GM12878 (cell line): ENCODE results near the gene LARGE1. TPM values are rescaled to one million over a fixed set of nuclear protein-coding genes. Genes with fewer than 3 reads are reported as not detected.

Source experiments
- ATAC-seq: fragments of 200-7000 bp; cut with Tn5 transposase; 3 replicates; pipeline ENCODE4 v1.9.1; 2020; ENCODE audit warnings: mild to moderate bottlenecking, moderate library complexity
- BruUV-seq: library from RNA; stranded (reverse); fragments of 400-500 nt; replicated peaks from 2 replicates; lab custom pipeline; 2021; lab: Mats Ljungman, UMichigan
- CTCF ChIA-PET: fragments of 300-600 bp; sonication (Branson Sonifier 250); formaldehyde crosslinking; extraction: SDS; loops from one replicate; lab custom pipeline; 2021; ENCODE audit warnings: inconsistent platforms; lab: Yijun Ruan, JAX
- POLR2A ChIA-PET: fragments of 350-600 bp; formaldehyde crosslinking; extraction: SDS; loops from one replicate; lab custom pipeline; 2021; ENCODE audit warnings: inconsistent platforms; lab: Charles Lee
- RAD21 ChIA-PET: fragments of 300-600 bp; sonication (Branson Sonifier 250); formaldehyde crosslinking; loops from one replicate; lab custom pipeline; 2023; ENCODE audit warnings: antibody characterized with exemption; ENCODE audit not compliant: unreplicated experiment; lab: Charles Lee
- SMC1A ChIA-PET: fragments of 300-600 bp; sonication (Branson Sonifier 250); formaldehyde crosslinking; loops from one replicate; lab custom pipeline; 2023; ENCODE audit not compliant: unreplicated experiment, uncharacterized antibody; lab: Charles Lee
- DNase-seq: peaks from one replicate; pipeline ENCODE4 v3.0.0-alpha.2; 2011; ENCODE audit warnings: low read depth, low spot score
- FAIRE-seq: peaks from 3 replicates; lab custom pipeline; 2011; peaks lifted over from hg19 to GRCh38; lab: Jason Lieb, UNC
- H2AFZ ChIP-seq: 2 replicates; pipeline ENCODE4 v1.6.0; 2011; ENCODE audit warnings: low read depth, low read length, control low read depth; ENCODE audit not compliant: control insufficient read depth
- H3K27ac ChIP-seq: 2 replicates; pipeline ENCODE4 v1.5.1; 2011; ENCODE audit warnings: control low read depth; ENCODE audit not compliant: control insufficient read depth, insufficient read depth
- H3K27me3 ChIP-seq, 2 experiments: replicated peaks in 1 of 2; 2 replicates each; pipeline versions ENCODE4 v1.6.0 to v1.6.1; 2011; ENCODE audit warnings: low read length in 1 of 2; ENCODE audit not compliant: control insufficient read depth in 2 of 2, insufficient read depth in 2 of 2
- H3K36me3 ChIP-seq, 2 experiments: 2 replicates each; pipeline ENCODE4 v1.5.1; 2011; ENCODE audit warnings: low read length in 1 of 2; ENCODE audit not compliant: control insufficient read depth in 2 of 2, insufficient read depth in 2 of 2
- H3K4me1 ChIP-seq: 2 replicates; pipeline ENCODE4 v1.6.1; 2011; ENCODE audit warnings: mild to moderate bottlenecking, low read length, moderate library complexity, mixed read lengths; ENCODE audit not compliant: control insufficient read depth, insufficient read depth
- H3K4me2 ChIP-seq: 2 replicates; pipeline ENCODE4 v1.6.0; 2011; ENCODE audit warnings: control low read depth; ENCODE audit not compliant: control insufficient read depth, insufficient read depth
- H3K4me3 ChIP-seq: fragments of 200-600 bp; sonication (generic); 2 replicates; pipeline ENCODE4 v1.5.1; 2016
- H3K79me2 ChIP-seq: 2 replicates; pipeline ENCODE4 v1.6.0; 2011; ENCODE audit warnings: low read length; ENCODE audit not compliant: control insufficient read depth, insufficient read depth
- H3K9ac ChIP-seq: 2 replicates; pipeline ENCODE4 v1.8.0; 2011; ENCODE audit warnings: low read length, control low read depth, mixed read lengths; ENCODE audit not compliant: control insufficient read depth, insufficient read depth
- H3K9me3 ChIP-seq: replicated peaks from 3 replicates; pipeline ENCODE4 v1.5.1; 2011; ENCODE audit warnings: mild to moderate bottlenecking, low read length; ENCODE audit not compliant: control insufficient read depth, insufficient read depth
- H4K20me1 ChIP-seq: 2 replicates; pipeline ENCODE4 v1.6.0; 2011; ENCODE audit not compliant: control insufficient read depth, insufficient read depth
- CBX5 ChIP-seq: sonication (generic); IDR thresholded peaks from 2 replicates; pipeline ENCODE4 v1.6.1; 2016; ENCODE audit warnings: low read depth, moderate library complexity, mild to moderate bottlenecking, inconsistent platforms
- EGR1 ChIP-seq, 2 experiments: IDR thresholded peaks; 1 replicate in 1 of 2; 2 replicates in 1 of 2; pipeline ENCODE4 v1.6.1; 2011 to 2012; ENCODE audit warnings: low read depth in 2 of 2, low read length in 2 of 2, borderline replicate concordance in 1 of 2, mild to moderate bottlenecking in 1 of 2, moderate library complexity in 1 of 2
- ETV6 ChIP-seq, 2 experiments: fragments of 450-650 bp in 1 of 2; IDR thresholded peaks in 1 of 2; conservative IDR thresholded peaks in 1 of 2; 2 replicates each; pipeline ENCODE4 v1.6.1; 2014; ENCODE audit warnings: antibody characterized with exemption in 1 of 2, borderline replicate concordance in 1 of 2, low read depth in 1 of 2, mild to moderate bottlenecking in 1 of 2, moderate library complexity in 1 of 2
- KDM1A ChIP-seq: fragments of 200-600 bp; sonication (generic); IDR thresholded peaks from 2 replicates; pipeline ENCODE4 v1.6.1; 2016; ENCODE audit warnings: borderline replicate concordance
- MTA3 ChIP-seq: IDR thresholded peaks from 2 replicates; pipeline ENCODE4 v1.6.1; 2012; ENCODE audit warnings: low read length, inconsistent platforms, borderline replicate concordance
- NRF1 ChIP-seq: conservative IDR thresholded peaks from 2 replicates; pipeline ENCODE4 v1.6.1; 2011; ENCODE audit warnings: mild to moderate bottlenecking, low read depth, low read length, improper control_type of control experiment
- POLR2A ChIP-seq: IDR thresholded peaks from 2 replicates; pipeline ENCODE4 v1.6.1; 2011; ENCODE audit warnings: low read depth, mild to moderate bottlenecking, low read length
- SUZ12 ChIP-seq: fragments of 200-600 bp; sonication (generic); IDR thresholded peaks from one replicate; pipeline ENCODE4 v1.6.1; 2018; ENCODE audit warnings: antibody characterized with exemption, mild to moderate bottlenecking; ENCODE audit not compliant: unreplicated experiment
- WGBS: methylation state at CpG from one replicate; pipeline ENCODE4 v1.1.6; 2016; ENCODE audit warnings: low lambda C conversion rate; ENCODE audit not compliant: insufficient replicate concordance, insufficient coverage; ENCODE audit errors: missing lambda C conversion rate; 5-methylcytosine and 5-hydroxymethylcytosine counted together
- in situ Hi-C: fragments of 300-500 bp; cut with MboI; formaldehyde crosslinking; loops from 9 replicates; pipeline ENCODE4 v1.14.3; 2018; ENCODE audit warnings: mixed read lengths
- intact Hi-C: fragments of 100-400 bp; cut with micrococcal nuclease; formaldehyde crosslinking; loops from one replicate; pipeline ENCODE4 v1.14.2; 2022; ENCODE audit not compliant: unreplicated experiment
- polyA plus RNA-seq, 11 experiments: library from polyadenylated mRNA; depleted of rRNA in 4 of 11; unstranded in 6 of 11; stranded (reverse) in 5 of 11; fragments of >200 nt; fragmentation: Nextera tagmentation in 4 of 11; fragmentation: Illumina TruSeq in 1 of 11; extraction: Ambion mirVana in 4 of 11; extraction: Trizol in 1 of 11; gene quantifications; 1 replicate in 1 of 11; 2 replicates in 10 of 11; pipeline versions ENCODE4 v1.2.1 to v1.2.3, GENCODE V29; 2011 to 2016; ENCODE audit warnings: inconsistent platforms in 2 of 11, missing spikeins in 2 of 11, low read depth in 1 of 11
- total RNA-seq, 4 experiments: library from RNA; depleted of rRNA in 3 of 4; stranded (reverse); fragments of >200 nt in 3 of 4; fragmentation: Illumina TruSeq in 1 of 4; extraction: Trizol in 1 of 4; gene quantifications; 2 replicates each; pipeline versions ENCODE4 v1.2.1 to v1.2.3, GENCODE V29; 2013 to 2021
- TF ChIP-seq, protein P1 (sequence below), 3 experiments: IDR thresholded peaks in 2 of 3; conservative IDR thresholded peaks in 1 of 3; 2 replicates each; pipeline ENCODE4 v1.5.1; 2011; ENCODE audit warnings: low read depth in 3 of 3, low read length in 3 of 3, mild to moderate bottlenecking in 3 of 3, control low read depth in 2 of 3, moderate library complexity in 2 of 3, inconsistent platforms in 1 of 3, mixed read lengths in 1 of 3; ENCODE audit not compliant: control insufficient read depth in 2 of 3, insufficient read depth in 1 of 3; ENCODE audit errors: extremely low read depth in 1 of 3
- TF ChIP-seq, protein P2 (sequence below): fragments of 450-650 bp; IDR thresholded peaks from 2 replicates; pipeline ENCODE4 v1.6.1; 2014; ENCODE audit warnings: mild to moderate bottlenecking
- TF ChIP-seq, protein P3 (sequence below): IDR thresholded peaks from 2 replicates; pipeline ENCODE4 v1.6.1; 2012; ENCODE audit warnings: low read depth, low read length, improper control_type of control experiment
- TF ChIP-seq, protein P4 (sequence below): fragments of 450-650 bp; conservative IDR thresholded peaks from 2 replicates; pipeline ENCODE4 v1.6.1; 2017; ENCODE audit warnings: mild to moderate bottlenecking, moderate library complexity

Gene LARGE1
- total and polyA plus RNA-seq, 10 of the 15 experiments (the other 5 are each of a cell fraction or from before 2014, with no cell fraction given), result 3.2 to 41.4 (median 17.3) TPM

DNA sequence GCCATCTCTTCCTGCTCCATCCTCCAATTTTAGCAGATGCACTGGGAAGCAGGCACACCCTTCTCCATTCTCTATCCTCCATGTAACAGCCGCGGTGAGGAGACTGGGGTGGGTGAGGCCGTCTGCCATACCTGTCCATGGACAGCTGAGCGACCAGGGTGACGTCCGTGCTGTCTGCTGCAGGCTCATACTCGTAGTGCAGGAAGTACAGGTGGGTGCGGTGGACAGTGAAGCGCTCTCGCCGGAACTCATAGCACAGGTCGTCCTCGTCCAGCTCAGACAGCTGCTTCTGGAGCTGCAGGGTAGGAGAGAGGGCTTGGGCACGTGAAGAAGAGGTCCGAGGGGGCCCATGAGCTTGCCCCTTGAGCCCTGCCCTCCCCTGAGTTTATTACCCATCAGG, 604.3 kb downstream of the LARGE1 start:
- DNase-seq, result no peak
- FAIRE-seq, result no peak
- H3K9me3 ChIP-seq, result no peaks in the 10 kb centered on the region
- H3K4me3 ChIP-seq, result no peak overlapping the region
- H2AFZ ChIP-seq, result no peak overlapping the region
- H3K9ac ChIP-seq, result no peak overlapping the region
- SMC1A ChIA-PET, result interaction anchor here (1.4 kb wide), 1 partner anchor 10 kb away, joined by 4 read pairs; no protein-coding TSS in a partner anchor
- ATAC-seq, result no peak
- no peaks in the 10 kb centered on the region for H3K36me3 ChIP-seq
- H3K27ac ChIP-seq, result no peak overlapping the region
- RAD21 ChIA-PET, result interaction anchor here (1.5 kb wide), 1 partner anchor 263 kb away, joined by 3 read pairs; no protein-coding TSS in a partner anchor
- TF ChIP-seq, protein P1, sequence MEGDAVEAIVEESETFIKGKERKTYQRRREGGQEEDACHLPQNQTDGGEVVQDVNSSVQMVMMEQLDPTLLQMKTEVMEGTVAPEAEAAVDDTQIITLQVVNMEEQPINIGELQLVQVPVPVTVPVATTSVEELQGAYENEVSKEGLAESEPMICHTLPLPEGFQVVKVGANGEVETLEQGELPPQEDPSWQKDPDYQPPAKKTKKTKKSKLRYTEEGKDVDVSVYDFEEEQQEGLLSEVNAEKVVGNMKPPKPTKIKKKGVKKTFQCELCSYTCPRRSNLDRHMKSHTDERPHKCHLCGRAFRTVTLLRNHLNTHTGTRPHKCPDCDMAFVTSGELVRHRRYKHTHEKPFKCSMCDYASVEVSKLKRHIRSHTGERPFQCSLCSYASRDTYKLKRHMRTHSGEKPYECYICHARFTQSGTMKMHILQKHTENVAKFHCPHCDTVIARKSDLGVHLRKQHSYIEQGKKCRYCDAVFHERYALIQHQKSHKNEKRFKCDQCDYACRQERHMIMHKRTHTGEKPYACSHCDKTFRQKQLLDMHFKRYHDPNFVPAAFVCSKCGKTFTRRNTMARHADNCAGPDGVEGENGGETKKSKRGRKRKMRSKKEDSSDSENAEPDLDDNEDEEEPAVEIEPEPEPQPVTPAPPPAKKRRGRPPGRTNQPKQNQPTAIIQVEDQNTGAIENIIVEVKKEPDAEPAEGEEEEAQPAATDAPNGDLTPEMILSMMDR (IDR thresholded peaks at IDR 0.05 in 2 of 3, conservative IDR thresholded peaks at IDR 0.05 in 1 of 3; ENCODE audit: control insufficient read depth in 2 of 3, extremely low read depth in 1 of 3, insufficient read depth in 1 of 3, low read depth in 3 of 3, low read length in 3 of 3), result no peak
- TF ChIP-seq, protein P2, sequence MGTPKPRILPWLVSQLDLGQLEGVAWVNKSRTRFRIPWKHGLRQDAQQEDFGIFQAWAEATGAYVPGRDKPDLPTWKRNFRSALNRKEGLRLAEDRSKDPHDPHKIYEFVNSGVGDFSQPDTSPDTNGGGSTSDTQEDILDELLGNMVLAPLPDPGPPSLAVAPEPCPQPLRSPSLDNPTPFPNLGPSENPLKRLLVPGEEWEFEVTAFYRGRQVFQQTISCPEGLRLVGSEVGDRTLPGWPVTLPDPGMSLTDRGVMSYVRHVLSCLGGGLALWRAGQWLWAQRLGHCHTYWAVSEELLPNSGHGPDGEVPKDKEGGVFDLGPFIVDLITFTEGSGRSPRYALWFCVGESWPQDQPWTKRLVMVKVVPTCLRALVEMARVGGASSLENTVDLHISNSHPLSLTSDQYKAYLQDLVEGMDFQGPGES, result no peak
- no peak for TF ChIP-seq KDM1A
- TF ChIP-seq MTA3, result no peak
- TF ChIP-seq, protein P3, sequence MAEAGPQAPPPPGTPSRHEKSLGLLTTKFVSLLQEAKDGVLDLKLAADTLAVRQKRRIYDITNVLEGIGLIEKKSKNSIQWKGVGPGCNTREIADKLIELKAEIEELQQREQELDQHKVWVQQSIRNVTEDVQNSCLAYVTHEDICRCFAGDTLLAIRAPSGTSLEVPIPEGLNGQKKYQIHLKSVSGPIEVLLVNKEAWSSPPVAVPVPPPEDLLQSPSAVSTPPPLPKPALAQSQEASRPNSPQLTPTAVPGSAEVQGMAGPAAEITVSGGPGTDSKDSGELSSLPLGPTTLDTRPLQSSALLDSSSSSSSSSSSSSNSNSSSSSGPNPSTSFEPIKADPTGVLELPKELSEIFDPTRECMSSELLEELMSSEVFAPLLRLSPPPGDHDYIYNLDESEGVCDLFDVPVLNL, result no peak
- TF ChIP-seq CBX5, result no peak
- TF ChIP-seq ETV6 (conservative IDR thresholded peaks at IDR 0.05 in 1 of 2, IDR thresholded peaks at IDR 0.05 in 1 of 2; ENCODE audit: borderline replicate concordance in 1 of 2, low read depth in 1 of 2), result no peak
- no peak for TF ChIP-seq NRF1
- TF ChIP-seq POLR2A, result no peak
- TF ChIP-seq EGR1 (IDR thresholded peaks at IDR 0.05; ENCODE audit: borderline replicate concordance in 1 of 2, low read depth in 2 of 2, low read length in 2 of 2), result no peak
- TF ChIP-seq SUZ12, result no peak
- TF ChIP-seq, protein P4, sequence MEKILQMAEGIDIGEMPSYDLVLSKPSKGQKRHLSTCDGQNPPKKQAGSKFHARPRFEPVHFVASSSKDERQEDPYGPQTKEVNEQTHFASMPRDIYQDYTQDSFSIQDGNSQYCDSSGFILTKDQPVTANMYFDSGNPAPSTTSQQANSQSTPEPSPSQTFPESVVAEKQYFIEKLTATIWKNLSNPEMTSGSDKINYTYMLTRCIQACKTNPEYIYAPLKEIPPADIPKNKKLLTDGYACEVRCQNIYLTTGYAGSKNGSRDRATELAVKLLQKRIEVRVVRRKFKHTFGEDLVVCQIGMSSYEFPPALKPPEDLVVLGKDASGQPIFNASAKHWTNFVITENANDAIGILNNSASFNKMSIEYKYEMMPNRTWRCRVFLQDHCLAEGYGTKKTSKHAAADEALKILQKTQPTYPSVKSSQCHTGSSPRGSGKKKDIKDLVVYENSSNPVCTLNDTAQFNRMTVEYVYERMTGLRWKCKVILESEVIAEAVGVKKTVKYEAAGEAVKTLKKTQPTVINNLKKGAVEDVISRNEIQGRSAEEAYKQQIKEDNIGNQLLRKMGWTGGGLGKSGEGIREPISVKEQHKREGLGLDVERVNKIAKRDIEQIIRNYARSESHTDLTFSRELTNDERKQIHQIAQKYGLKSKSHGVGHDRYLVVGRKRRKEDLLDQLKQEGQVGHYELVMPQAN, result no peak
- H3K4me1 ChIP-seq, result peaks cover 4% of the 10 kb centered on the region
- H3K27me3 ChIP-seq, result no peaks in the 10 kb centered on the region
- H3K79me2 ChIP-seq, result no peaks in the 10 kb centered on the region
- H4K20me1 ChIP-seq, result no peaks in the 10 kb centered on the region
- POLR2A ChIA-PET, result no interaction called here
- intact Hi-C loops, result no loop called here
- 59% methylated on average over 15 of the region's 15 CpGs for WGBS
- H3K4me2 ChIP-seq, result no peak overlapping the region
- CTCF ChIA-PET, result interaction anchor here (1.3 to 1.8 kb wide), 2 partner anchors 12 to 14 kb away, joined by 4 to 5 read pairs; no protein-coding TSS in a partner anchor
- BruUV-seq, result no TSS peak
- in situ Hi-C loops, result no loop called here
